T-helper 1 cell treated with Interleukin-12 subunit alpha and Interleukin-12 subunit beta and Interleukin-4 antibody, amounts not matched to agents 30 ng/mL and 1 ng/mL, for 36 hours (primary cell): ENCODE results near the gene DENND1B. TPM values are rescaled to one million over a fixed set of nuclear protein-coding genes. Genes with fewer than 3 reads are reported as not detected.

Experiments
- intact Hi-C: fragments of 100-400 bp; cut with micrococcal nuclease; formaldehyde crosslinking; loops from one replicate; pipeline ENCODE4 v1.15.1; 2024
- total RNA-seq: library from RNA; stranded (reverse); gene quantifications from 2 replicates; pipeline ENCODE4 v1.2.3, GENCODE V29; 2022

DENND1B gene
- total RNA-seq, 1 donor from 2014 or later = 27.8 TPM

- intact Hi-C loops = no loop called here
These were observed 137.0 kb downstream of the DENND1B start for GRCh38 chr1:197638316-197638715.

- intact Hi-C loops = no loop called here
These were observed 137.9 kb downstream of the DENND1B start for GRCh38 chr1:197637406-197637805.

- intact Hi-C loops = no loop called here
These were observed 141.7 kb downstream of the DENND1B start for GRCh38 chr1:197633447-197634078.

GRCh38 chr1:197632651-197633050 is 142.6 kb downstream of the DENND1B start:
- intact Hi-C loops = no loop called here

- intact Hi-C loops = no loop called here
These were observed 143.3 kb downstream of the DENND1B start for GRCh38 chr1:197632005-197632404.

GRCh38 chr1:197622371-197622770 is 152.9 kb downstream of the DENND1B start:
- intact Hi-C loops = no loop called here

GRCh38 chr1:197621761-197622160 is 153.5 kb downstream of the DENND1B start:
- intact Hi-C loops = no loop called here

- intact Hi-C loops = no loop called here
These were observed 154.5 kb downstream of the DENND1B start for GRCh38 chr1:197620714-197621163.

GRCh38 chr1:197619008-197619640 is 156.2 kb downstream of the DENND1B start:
- intact Hi-C loops = loop anchor here (1.0 to 5.0 kb wide), 4 partner anchors 92 to 472 kb away; partner anchors contain the start of genes ASPM and DENND1B

- intact Hi-C loops = loop anchor here (5.0 kb wide), 3 partner anchors 91 to 471 kb away; partner anchors contain the start of genes ASPM and DENND1B
These were observed 157.2 kb downstream of the DENND1B start for GRCh38 chr1:197618061-197618460.

GRCh38 chr1:197615693-197616011 is 159.6 kb downstream of the DENND1B start:
- intact Hi-C loops = loop anchor here (1.0 to 5.0 kb wide), 6 partner anchors 88 to 850 kb away; partner anchors contain the start of genes ASPM and DENND1B

- intact Hi-C loops = loop anchor here (1.0 to 5.0 kb wide), 6 partner anchors 88 to 850 kb away; partner anchors contain the start of genes ASPM and DENND1B
These were observed 160.2 kb downstream of the DENND1B start for GRCh38 chr1:197614916-197615692.

GRCh38 chr1:197606168-197606845 is 169.0 kb downstream of the DENND1B start:
- intact Hi-C loops = no loop called here

GRCh38 chr1:197604302-197604701 is 171.0 kb downstream of the DENND1B start:
- intact Hi-C loops = no loop called here

GRCh38 chr1:197600751-197601150 is 174.5 kb downstream of the DENND1B start:
- intact Hi-C loops = no loop called here

GRCh38 chr1:197599789-197600188 is 175.5 kb downstream of the DENND1B start:
- intact Hi-C loops = no loop called here

- intact Hi-C loops = no loop called here
These were observed 176.3 kb downstream of the DENND1B start for GRCh38 chr1:197598935-197599334.

- intact Hi-C loops = no loop called here
These were observed 179.9 kb downstream of the DENND1B start for GRCh38 chr1:197595304-197595904.

GRCh38 chr1:197590687-197591086 is 184.6 kb downstream of the DENND1B start:
- intact Hi-C loops = no loop called here

GRCh38 chr1:197585809-197586208 is 189.5 kb downstream of the DENND1B start:
- intact Hi-C loops = no loop called here

GRCh38 chr1:197577580-197577979 is 197.7 kb downstream of the DENND1B start:
- intact Hi-C loops = no loop called here
